Upper lobe of left lung (tissue), 6 donors: Measurements from ENCODE around the gene RFX1. TPM values are rescaled to one million over a fixed set of nuclear protein-coding genes. Genes with fewer than 3 reads are reported as not detected.
"Not testable (repeated sequence)": the region's sequence is repeated elsewhere in the genome, so short reads cannot be mapped to it uniquely, and the experiment has no call there.

ENCODE experiments used
- ATAC-seq, 2 donors: fragments of 200-7000 bp; cut with Tn5 transposase; one replicate each; pipeline ENCODE4 v1.9.1; 2022; ENCODE audit warnings: mild to moderate bottlenecking in 2 of 2, moderate library complexity in 2 of 2; ENCODE audit not compliant: low FRiP score in 2 of 2
- DNase-seq, 2 donors: peaks; one replicate each; pipeline ENCODE4 v3.0.0-alpha.2; 2019 to 2020
- H3K27ac ChIP-seq, 4 donors: fragments of 200-600 bp; sonication (generic); one replicate each; pipeline ENCODE4 v1.5.1; 2016 to 2019
- H3K27me3 ChIP-seq, 4 donors: fragments of 200-600 bp; sonication (generic); one replicate each; pipeline ENCODE4 v1.5.1; 2017 to 2019
- H3K36me3 ChIP-seq, 4 donors: fragments of 200-600 bp; sonication (generic); one replicate each; pipeline ENCODE4 v1.5.1; 2016 to 2019
- H3K4me1 ChIP-seq, 4 donors: fragments of 200-600 bp; sonication (generic); one replicate each; pipeline ENCODE4 v1.5.1; 2018 to 2019
- H3K4me3 ChIP-seq, 4 donors: fragments of 200-600 bp; sonication (generic); one replicate each; pipeline ENCODE4 v1.5.1; 2017 to 2019; ENCODE audit warnings: mild to moderate bottlenecking in 2 of 4, moderate library complexity in 1 of 4
- H3K9me3 ChIP-seq, 4 donors: fragments of 200-600 bp; sonication (generic); one replicate each; pipeline ENCODE4 v1.5.1; 2018 to 2019
- CTCF ChIP-seq, 6 experiments: fragments of 450-650 bp in 4 of 6; fragments of 200-600 bp in 2 of 6; sonication (generic) in 2 of 6; IDR thresholded peaks; one replicate each; pipeline ENCODE4 v1.5.1; 2016 to 2019; ENCODE audit warnings: antibody characterized with exemption in 6 of 6
- EP300 ChIP-seq, 4 donors: sonication (generic); formaldehyde crosslinking; IDR thresholded peaks; one replicate each; pipeline ENCODE4 v1.5.1; 2017; ENCODE audit warnings: antibody characterized with exemption in 4 of 4, control low read depth in 2 of 4
- POLR2A ChIP-seq, 4 donors: fragments of 450-650 bp; IDR thresholded peaks; one replicate each; pipeline ENCODE4 v1.5.1; 2016 to 2017; ENCODE audit warnings: antibody characterized with exemption in 4 of 4, mild to moderate bottlenecking in 2 of 4
- POLR2AphosphoS5 ChIP-seq, 2 donors: sonication (generic); formaldehyde crosslinking; IDR thresholded peaks; one replicate each; pipeline ENCODE4 v1.5.1; 2017; ENCODE audit warnings: antibody characterized with exemption in 2 of 2
- WGBS, 2 donors: methylation state at CpG; one replicate each; pipeline ENCODE4 v1.1.5; 2017 to 2018; 5-methylcytosine and 5-hydroxymethylcytosine counted together
- total RNA-seq, 6 donors: library from RNA; depleted of rRNA in 4 of 6; stranded (reverse); fragments of >200 nt in 4 of 6; gene quantifications; one replicate each; pipeline versions ENCODE4 v1.1.0 to v1.2.1, GENCODE V29; 2016 to 2021
- donor health status: DM: no; HTN: no; CAD: no; lungs with moderate emphysema.
- donor health status: DM: no; HTN: yes; CAD: no; lungs with severe emphysema.

The RFX1 gene
- total RNA-seq, 6 donors from 2014 or later: 6.0 to 22.3 (median 15.5) TPM

- ATAC-seq (no peak), DNase-seq (peak in 1 of 2 donors; percentile 43)
- H3K36me3 ChIP-seq: peaks cover 3 to 31% (median 18%) of the 10 kb centered on the region in 4 donors
- no peaks in the 10 kb centered on the region for H3K9me3 ChIP-seq
- H3K4me3 ChIP-seq: no peak overlapping the region
- H3K27me3 ChIP-seq: no peaks in the 10 kb centered on the region
- peaks cover 12 to 23% (median 17%) of the 10 kb centered on the region in 4 donors for H3K4me1 ChIP-seq
- WGBS, 2 donors: 93% methylated on average over 12 of the region's 12 CpGs
- TF ChIP-seq CTCF (IDR thresholded peaks at IDR 0.05): no peak
- TF ChIP-seq POLR2AphosphoS5 (IDR thresholded peaks at IDR 0.05): no peak
- TF ChIP-seq EP300 (IDR thresholded peaks at IDR 0.05): no peak
- TF ChIP-seq POLR2A (IDR thresholded peaks at IDR 0.05): no peak
- no peak overlapping the region for H3K27ac ChIP-seq
Measured at GRCh38 chr19:13976446-13976845, 29.7 kb downstream of the RFX1 start.

- DNase-seq (no peak), ATAC-seq (no peak)
- peaks cover 12 to 23% (median 17%) of the 10 kb centered on the region in 4 donors for H3K4me1 ChIP-seq
- no peaks in the 10 kb centered on the region for H3K9me3 ChIP-seq
- peaks cover 3 to 34% (median 18%) of the 10 kb centered on the region in 4 donors for H3K36me3 ChIP-seq
- no peak overlapping the region for H3K4me3 ChIP-seq
- H3K27ac ChIP-seq: no peak overlapping the region
- 94% methylated on average over 11 of the region's 11 CpGs for WGBS, 2 donors
- no peaks in the 10 kb centered on the region for H3K27me3 ChIP-seq
- no peak for TF ChIP-seq CTCF (IDR thresholded peaks at IDR 0.05)
- no peak for TF ChIP-seq POLR2AphosphoS5 (IDR thresholded peaks at IDR 0.05)
- no peak for TF ChIP-seq POLR2A (IDR thresholded peaks at IDR 0.05)
- TF ChIP-seq EP300 (IDR thresholded peaks at IDR 0.05): no peak
Measured at GRCh38 chr19:13975870-13976269, 30.2 kb downstream of the RFX1 start.

GRCh38 chr19:13974073-13974472 is 32.0 kb downstream of the RFX1 start:
- no peak overlapping the region for H3K4me3 ChIP-seq
- no peaks in the 10 kb centered on the region for H3K9me3 ChIP-seq
- H3K27ac ChIP-seq: no peak overlapping the region
- TF ChIP-seq POLR2A (IDR thresholded peaks at IDR 0.05) (no peak), CTCF (IDR thresholded peaks at IDR 0.05) (no peak), EP300 (IDR thresholded peaks at IDR 0.05) (no peak), POLR2AphosphoS5 (IDR thresholded peaks at IDR 0.05) (no peak)
- WGBS, 2 donors: 73 to 74% methylated on average over 12 of the region's 12 CpGs
- DNase-seq (no peak), ATAC-seq (no peak)
- H3K4me1 ChIP-seq: peaks cover 5 to 12% (median 9%) of the 10 kb centered on the region in 4 donors
- H3K27me3 ChIP-seq: no peaks in the 10 kb centered on the region
- peaks cover 10 to 48% (median 26%) of the 10 kb centered on the region in 4 donors for H3K36me3 ChIP-seq

- H3K27me3 ChIP-seq: not testable (repeated sequence)
- WGBS, 2 donors: 97 to 98% methylated on average over 3 of the region's 3 CpGs
Measured at GRCh38 chr19:13973479-13973878, 32.6 kb downstream of the RFX1 start.

GRCh38 chr19:13972368-13973155 is 33.6 kb downstream of the RFX1 start:
- no peaks in the 10 kb centered on the region for H3K9me3 ChIP-seq
- H3K36me3 ChIP-seq: peaks cover 21 to 63% (median 40%) of the 10 kb centered on the region in 4 donors
- no peak overlapping the region for H3K27ac ChIP-seq
- TF ChIP-seq CTCF (IDR thresholded peaks at IDR 0.05) (no peak), EP300 (IDR thresholded peaks at IDR 0.05) (no peak), POLR2A (IDR thresholded peaks at IDR 0.05) (no peak), POLR2AphosphoS5 (IDR thresholded peaks at IDR 0.05) (no peak)
- H3K27me3 ChIP-seq: no peaks in the 10 kb centered on the region
- ATAC-seq: no peak
- no peaks in the 10 kb centered on the region for H3K4me1 ChIP-seq
- DNase-seq: peak in 1 of 2 donors; percentile 78
- 96% methylated on average over 23 to 33 of the region's 37 CpGs for WGBS, 2 donors
- no peak overlapping the region for H3K4me3 ChIP-seq

More at GRCh38 chr19:13973479-13973878, 32.6 kb downstream of the RFX1 start:
- H3K27ac ChIP-seq, H3K4me3 ChIP-seq, H3K9me3 ChIP-seq, H3K4me1 ChIP-seq, ATAC-seq, DNase-seq: not testable (repeated sequence)
- peaks cover 15 to 54% (median 32%) of the 10 kb centered on the region in 4 donors for H3K36me3 ChIP-seq

GRCh38 chr19:13971868-13972267 is 34.3 kb downstream of the RFX1 start:
- 68 to 77% methylated on average over 15 of the region's 15 CpGs for WGBS, 2 donors
- not testable (repeated sequence) for ATAC-seq, H3K4me1 ChIP-seq, H3K27ac ChIP-seq, H3K4me3 ChIP-seq, H3K27me3 ChIP-seq, H3K9me3 ChIP-seq
- peak in 1 of 2 donors; percentile 57 for DNase-seq
- peaks cover 21 to 70% (median 46%) of the 10 kb centered on the region in 4 donors for H3K36me3 ChIP-seq
